HL-60 (cell line): ENCODE results near the gene SLC8B1.

ENCODE experiments used
- POLR2AphosphoS5 ChIP-seq: IDR thresholded peaks from 2 replicates; pipeline ENCODE4 v1.6.1; 2012; ENCODE audit warnings: low read depth
- TF ChIP-seq, protein P1 (sequence below): IDR thresholded peaks from one replicate; pipeline ENCODE4 v1.5.1; 2011; ENCODE audit warnings: low read length, control low read depth, inconsistent platforms; ENCODE audit not compliant: insufficient read depth

DNA sequence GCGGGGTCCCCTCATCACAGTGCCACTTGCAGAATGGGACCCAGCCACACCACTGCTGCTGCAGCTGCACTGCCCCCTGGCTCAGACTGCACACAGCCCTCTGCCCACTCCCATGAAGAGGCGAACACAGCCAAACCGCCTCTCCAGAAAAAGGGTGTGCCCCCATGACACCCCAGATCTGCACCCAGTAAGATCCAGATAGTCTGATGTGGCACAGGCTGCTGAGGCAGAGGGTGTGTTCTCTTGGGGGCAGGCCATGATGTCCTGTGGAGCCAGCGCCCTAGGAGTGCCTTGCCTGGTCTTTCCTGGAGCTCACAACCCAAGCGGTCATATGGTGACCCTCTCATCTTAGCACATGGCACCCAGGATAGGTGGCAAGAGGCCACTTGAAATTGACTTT, 44.4 kb downstream of the SLC8B1 start:
- TF ChIP-seq, protein P1, sequence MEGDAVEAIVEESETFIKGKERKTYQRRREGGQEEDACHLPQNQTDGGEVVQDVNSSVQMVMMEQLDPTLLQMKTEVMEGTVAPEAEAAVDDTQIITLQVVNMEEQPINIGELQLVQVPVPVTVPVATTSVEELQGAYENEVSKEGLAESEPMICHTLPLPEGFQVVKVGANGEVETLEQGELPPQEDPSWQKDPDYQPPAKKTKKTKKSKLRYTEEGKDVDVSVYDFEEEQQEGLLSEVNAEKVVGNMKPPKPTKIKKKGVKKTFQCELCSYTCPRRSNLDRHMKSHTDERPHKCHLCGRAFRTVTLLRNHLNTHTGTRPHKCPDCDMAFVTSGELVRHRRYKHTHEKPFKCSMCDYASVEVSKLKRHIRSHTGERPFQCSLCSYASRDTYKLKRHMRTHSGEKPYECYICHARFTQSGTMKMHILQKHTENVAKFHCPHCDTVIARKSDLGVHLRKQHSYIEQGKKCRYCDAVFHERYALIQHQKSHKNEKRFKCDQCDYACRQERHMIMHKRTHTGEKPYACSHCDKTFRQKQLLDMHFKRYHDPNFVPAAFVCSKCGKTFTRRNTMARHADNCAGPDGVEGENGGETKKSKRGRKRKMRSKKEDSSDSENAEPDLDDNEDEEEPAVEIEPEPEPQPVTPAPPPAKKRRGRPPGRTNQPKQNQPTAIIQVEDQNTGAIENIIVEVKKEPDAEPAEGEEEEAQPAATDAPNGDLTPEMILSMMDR = no peak
- no peak for TF ChIP-seq POLR2AphosphoS5
